AG08395 (cell line): ENCODE results near the gene ADRB1.

Source experiments
- DNase-seq: peaks from one replicate; pipeline ENCODE4 v3.0.0; 2012; ENCODE audit warnings: mixed read lengths, low spot score

Gene ADRB1

DNA sequence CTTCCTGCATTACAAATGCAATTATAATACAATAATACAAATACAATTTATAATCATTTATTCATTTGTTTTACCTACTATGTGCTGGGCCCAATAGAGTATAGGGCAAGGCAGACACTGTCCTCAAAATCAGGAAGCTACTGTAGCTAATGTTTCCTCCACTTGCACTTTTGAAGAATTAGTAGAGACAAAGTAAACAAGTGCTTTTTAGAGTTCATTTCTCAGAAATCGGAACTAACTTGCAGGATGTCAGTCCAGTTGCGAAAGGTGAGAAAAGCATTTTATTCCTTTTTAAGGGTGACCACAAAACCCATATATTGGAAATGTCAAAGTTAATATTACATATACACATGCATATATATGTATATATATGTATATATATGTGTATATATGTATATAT is 14.2 kb downstream of the ADRB1 start:
- DNase-seq, result no peak

DNA sequence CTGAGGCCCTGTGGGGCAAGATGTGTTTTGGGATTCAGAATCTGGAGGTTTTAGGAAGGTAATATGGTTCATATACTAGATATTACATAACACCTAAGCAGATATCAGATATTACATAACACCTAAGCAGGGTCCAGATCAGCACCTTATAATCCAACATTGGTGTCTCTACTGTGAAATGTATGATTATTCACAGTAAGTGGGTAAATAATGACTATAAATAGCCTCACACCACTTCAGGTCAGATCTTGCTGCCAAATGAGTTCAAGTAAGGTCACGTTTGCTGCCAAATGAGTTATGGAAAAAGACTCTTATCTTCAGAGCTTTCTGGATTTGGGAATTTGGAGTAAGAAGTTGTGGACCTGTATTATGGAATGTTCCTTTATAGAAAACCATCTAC is 14.6 kb downstream of the ADRB1 start:
- no peak for DNase-seq

DNA sequence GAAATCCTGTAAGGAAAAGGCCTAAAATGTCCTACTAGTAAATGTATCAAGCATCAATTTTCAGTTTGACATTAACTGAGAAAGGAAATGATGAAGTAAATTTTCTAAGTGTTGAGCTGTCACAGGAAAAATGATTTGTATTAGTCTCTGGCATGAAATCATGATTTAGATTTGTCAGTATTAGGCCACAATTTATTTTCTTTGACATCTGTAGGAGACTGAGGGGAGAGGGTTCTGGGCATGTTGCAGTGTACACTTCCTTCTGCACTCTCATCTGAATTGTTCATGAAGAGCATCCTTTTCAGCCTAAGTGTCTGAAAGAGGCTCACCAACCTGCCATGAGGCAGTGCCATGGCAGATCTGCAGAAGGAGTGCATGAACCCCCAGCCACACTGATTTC is 15.9 kb downstream of the ADRB1 start:
- DNase-seq, result no peak

DNA sequence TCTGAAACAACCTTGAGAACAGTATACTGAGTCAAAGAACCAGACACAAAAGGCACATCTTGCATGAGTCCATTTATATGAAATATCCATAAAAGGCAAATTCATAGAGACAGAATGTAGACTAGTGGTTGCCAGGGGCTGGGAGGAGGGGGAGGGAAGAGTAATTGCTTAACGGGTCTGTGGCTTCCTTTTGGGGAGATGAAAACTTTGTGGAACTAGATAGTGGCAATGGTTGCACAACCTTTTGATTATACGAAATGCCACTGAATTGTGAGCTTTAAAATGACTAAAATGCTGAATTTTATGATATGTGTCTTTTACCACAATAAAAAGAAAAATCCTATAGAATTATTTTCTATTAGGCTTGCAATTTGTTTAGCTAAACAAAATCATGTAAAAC is 16.8 kb downstream of the ADRB1 start:
- DNase-seq, result no peak

DNA sequence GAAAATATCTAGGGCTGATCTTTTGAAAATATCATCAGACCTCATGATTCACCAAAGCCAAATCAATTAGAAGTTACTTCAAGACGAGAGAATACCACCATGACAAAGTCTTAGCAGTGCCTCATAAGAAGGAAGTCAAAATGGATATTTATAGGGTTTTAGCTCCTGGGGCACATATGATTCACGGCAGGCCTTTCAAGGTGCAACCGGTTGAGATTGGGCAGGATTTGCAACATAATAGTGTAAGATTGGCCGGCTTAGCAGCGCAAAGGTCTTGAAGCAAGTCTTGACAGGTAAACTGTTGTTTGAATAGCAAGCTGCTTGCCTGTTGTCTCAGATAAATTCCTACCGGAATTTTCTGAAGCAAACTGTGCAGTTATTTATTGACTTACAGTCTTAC is 17.5 kb downstream of the ADRB1 start:
- DNase-seq, result no peak

DNA sequence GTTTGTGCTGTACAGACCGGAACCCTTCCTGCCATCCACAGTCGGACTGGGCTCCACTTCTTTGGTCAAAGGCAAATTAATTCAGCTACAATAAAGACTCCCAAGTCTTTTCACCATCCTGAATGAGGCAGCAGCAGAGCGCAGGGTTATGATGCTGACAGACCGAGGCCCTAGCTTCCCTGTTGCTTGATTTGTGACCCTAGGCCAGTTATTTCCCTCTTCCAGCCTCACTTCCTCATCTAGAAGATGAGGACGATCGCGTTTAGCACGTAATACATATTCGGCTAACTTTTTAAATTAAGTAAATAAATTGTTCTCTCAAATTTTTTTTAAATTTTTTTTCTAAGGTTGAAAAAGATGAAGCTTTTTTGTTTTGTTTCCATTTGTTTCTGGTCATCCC is 18.1 kb downstream of the ADRB1 start:
- no peak for DNase-seq

DNA sequence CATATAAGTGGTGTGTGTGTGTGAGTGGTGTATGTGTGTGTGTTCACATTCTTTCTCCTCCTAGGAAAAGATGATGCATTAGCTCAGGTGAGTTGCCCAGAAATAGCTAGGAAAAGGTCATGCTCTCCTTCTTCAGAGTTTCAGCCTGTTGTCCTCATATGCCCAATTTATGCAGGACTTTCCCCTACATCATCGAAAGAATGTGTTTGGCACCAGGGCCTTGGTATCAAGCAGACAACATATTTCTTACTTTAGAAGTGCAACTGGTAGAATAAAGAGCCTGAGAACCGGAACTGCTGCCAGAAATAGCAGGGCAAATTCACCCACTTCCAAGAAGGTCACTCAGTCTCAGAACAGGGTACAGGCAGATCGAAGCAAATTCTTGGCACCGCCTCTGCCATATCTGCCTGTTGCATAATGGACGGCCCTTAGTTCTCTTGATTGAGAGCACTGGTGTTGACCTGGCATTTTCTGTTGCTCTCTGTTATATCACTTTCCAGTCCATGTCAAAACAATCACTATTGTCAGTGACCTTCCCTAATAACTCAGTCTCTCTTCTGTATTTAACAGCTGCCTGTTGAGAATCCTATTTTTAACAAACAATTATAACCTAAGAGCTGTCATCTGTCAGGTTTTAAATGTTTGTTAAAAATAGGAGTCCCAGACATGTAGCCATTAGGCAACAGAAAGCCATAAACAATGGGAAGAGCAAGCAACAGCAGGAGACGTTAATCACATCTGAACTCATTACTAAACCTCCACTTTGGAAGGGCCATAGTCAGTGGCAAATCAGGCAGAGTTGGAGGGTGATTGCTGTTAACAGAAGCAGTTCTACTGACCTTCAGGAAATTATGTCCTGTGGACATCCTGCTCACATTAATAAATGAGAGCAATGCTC is 20.7 kb downstream of the ADRB1 start:
- DNase-seq, result no peak

DNA sequence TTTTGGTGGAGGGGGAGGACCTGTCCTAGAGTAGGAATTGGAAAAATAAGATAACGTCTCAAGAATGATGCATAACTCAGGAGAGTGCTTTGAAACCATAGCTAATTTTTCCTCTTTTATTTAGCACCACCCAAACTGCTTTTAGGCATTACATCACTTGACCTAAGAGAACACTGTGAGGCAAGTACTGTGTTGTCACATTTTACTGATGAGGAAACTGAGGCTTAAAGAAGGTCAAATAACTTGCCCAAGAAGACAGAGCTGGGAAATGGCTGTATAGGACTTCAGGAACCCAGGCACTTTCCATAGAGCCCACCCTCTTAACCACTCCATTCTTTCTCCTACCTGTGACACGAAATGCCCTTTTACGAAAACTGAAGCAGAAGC is 21.4 kb downstream of the ADRB1 start:
- DNase-seq, result no peak

DNA sequence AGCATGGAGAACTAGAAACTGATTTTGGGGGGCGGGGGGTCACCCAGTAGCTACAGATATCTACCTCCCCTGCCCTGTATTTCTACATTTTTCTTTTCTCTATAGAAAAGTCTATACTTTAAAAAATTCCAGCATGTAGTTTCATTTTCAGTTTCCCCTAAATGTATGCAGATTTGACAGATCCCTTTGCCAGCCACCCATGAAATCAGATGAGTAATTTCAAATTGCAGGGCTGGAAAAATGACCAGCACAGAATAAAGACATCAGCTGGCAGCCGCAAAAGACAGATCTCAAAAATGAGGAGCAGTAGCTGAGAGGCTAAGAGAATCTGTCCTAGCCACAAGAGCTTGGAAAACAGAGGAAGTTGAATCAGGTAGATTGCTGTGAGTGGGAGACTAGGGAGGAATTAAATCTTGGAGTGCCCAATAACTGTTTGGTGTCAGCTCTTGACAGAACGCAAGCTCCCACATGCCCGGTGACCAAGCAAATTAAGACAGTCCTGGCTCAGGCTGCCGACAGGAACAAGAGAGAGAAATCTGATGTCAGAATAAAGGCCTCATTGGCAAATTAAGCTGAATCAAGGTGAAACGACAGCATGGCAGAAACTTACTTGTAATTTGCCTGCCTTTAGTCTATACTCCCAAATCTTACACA is 24.5 kb downstream of the ADRB1 start:
- DNase-seq, result peak; percentile 35

DNA sequence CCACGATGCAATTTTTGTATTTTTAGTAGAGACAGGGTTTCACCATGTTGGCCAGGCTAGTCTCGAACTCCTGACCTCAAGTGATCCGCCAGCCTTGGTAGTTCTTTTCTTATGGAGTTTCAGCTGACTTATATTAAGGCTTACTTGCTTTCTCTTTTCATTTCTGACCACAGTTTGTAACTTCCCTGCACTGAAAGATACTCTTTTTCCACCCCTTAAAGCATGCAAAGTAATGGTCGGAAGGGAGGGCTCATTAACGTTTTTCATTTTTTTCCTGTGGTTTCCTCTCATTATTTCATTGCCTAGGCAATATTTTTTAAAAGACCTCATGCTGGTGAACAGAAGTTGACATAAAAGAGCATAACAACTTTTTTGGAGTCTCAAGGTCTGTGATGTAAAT is 27.0 kb downstream of the ADRB1 start:
- DNase-seq, result no peak

DNA sequence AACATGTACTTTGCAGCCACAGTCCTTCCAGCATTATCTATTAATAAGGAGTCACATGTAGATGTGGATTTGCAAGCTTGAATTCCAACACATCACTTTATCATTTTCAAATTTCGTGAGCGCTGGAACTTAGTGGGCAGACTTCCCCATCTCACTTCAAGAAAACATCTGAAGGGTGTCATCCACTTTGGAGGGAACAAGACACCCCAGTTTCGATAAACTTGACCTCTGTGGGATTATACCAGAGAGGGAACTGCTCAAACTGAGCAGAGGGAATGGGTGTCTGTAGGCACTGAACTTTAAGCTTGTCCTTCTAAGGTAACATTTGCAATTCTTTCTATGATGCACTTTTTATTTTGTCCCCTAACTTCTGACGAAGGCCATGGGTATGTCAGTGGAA is 27.5 kb downstream of the ADRB1 start:
- no peak for DNase-seq

DNA sequence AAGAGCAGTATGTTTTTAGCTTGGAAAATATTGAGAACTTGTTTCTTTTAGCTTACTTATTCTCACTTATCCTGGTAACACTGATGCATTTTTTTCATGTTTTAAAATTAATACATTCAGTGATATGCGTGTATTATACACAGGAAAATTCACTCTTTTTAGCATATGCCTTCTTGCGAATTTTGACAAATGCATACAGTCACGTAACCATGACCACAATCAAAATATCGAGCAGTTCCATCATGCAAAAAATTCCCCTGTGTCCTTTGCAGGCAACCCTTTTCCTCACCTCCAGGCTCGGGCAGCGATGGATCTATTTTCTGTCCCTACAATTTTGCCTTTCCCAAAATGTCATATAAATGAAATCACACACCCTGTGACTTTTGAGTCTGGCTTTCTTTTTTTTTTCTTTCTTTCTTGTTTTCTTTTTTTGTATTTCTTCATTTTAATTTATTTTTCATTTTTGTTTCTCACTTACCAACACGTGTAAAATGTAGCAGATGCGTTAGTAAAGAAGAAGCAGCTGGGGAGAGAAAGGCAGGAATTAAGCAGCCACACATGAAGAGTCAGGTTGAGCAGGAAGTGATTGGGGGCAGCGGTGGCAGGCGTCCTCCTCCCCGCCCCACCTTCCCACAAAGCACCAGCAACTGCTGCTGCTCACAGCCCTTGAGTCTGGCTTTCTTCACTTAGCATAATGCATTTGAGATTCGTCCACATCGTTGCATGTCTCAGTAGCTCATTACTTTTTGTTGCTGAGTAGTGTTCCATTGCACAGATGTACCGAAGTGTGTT is 29.9 kb downstream of the ADRB1 start:
- DNase-seq, result no peak

DNA sequence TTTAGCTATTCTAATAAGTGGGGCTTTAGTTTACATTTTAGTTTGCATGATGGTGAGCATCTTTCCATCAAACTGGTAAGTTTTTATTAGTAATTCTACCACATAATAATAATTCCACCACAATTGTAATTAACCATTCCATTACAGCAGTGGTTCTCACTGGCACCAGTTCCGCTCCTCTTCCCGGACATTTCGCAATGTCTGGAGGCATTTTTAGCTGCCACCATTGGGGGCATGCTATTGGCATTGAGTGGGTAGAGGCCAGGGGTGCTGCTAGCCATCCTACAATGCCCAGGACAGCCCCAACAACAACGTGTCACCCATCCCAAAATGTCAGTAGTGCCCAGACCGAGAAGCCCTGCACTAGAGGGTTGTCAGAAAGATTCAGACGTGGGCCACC is 31.4 kb downstream of the ADRB1 start:
- DNase-seq, result no peak

DNA sequence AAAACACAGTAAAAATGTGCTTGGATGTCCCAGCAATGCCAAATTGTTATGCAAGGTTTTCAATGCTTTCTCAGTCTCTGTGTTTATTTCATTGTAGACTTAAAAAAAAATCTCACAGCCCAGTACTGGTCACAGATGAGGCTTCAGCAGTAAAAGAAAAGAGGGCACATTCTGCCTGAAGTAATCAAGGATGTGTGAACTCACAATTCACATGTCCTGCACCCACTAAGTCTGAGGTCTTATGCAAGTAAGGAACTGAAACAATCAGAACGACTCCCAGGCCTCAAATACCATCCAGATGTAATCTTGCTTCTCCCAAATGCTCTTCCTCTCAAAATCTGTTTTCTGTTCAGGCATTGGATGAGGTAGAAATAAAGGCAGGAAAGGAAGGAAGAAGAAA is 33.7 kb downstream of the ADRB1 start:
- no peak for DNase-seq

DNA sequence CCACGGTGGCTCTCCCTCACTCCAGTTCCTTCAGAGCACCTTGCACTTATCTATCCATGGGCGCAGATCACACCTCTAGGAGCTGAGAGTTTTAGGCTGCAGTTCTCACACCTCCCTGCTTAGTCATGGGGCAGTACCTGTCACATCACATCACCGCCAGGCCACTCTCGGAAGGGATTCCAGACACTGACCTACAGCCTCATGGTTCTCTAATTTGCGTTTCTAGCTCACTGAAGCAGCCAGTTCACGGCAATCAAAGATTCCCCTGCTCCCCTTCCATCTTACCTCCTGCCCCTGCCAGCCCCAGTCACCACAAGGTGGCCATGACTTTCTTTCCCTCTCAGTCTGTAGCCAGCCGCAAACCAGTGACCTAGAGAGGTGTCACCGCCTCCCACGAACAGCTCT is 34.2 kb downstream of the ADRB1 start:
- no peak for DNase-seq

DNA sequence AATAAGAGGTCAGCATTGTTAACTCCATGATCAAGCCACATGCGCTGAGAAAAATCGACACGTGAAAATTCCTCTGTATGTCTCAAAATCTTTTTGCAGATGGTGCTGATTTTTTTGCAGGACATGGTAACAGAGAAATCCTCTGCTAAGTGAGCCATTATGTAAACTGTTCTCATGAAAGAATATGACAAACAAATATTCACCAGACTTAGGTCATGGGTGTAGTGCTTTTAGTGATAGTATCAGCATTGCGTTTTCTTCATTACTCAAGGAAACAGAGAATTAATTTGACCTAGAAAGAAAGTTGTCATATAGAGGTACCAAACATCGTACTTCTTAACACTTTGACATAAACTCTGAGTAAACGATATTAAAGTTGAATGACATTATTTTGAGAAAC is 34.7 kb downstream of the ADRB1 start:
- DNase-seq, result no peak

DNA sequence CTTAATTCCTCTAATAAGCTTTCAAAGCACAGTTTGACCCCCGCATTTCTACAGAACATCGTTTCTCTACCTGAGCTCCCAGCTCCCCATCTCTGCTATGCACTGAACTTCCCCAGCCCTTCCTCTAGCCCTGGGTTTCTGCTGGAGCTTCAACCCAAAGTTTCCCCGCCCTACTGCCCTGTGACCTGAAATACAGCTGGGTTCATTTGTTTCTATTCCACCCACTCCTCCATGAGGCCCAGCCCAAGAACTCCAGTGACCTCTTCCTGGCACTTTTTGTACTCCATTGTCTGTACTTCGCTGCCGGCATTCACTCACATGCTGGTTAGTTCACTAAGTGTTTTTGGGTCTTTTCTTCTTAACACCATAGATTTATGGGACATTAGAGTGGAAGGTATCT is 35.8 kb downstream of the ADRB1 start:
- no peak for DNase-seq

DNA sequence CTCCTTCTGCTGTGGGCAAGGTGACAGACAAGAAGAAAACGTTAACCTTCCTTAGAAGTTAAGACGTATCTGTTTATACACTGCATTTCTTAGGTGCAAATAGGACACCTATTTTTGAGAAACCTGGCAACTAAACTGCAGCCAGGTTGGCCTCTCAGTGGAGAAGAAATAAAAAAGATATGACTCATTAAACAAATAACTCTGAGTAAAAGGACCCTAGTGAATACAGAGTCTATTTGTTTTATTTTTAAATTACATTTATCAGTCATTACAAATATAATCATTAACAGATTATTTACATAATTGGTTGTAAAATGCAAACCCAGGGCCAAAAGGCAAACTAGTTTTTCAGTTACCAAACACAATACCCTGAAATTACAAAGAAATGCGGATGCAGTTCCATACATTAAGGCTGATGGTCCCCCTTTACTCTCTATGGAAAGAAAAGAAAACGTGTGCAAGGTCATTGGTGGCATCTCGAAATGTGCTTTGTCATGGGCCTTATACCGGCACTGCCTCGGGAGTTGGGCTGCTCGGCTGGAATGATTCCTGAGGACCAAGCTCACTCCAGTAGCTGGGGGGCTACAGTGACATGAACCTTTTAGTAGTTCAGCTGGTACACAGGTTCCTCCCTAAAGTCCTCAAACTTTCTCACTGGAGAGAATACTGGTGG is 38.4 kb downstream of the ADRB1 start:
- no peak for DNase-seq

DNA sequence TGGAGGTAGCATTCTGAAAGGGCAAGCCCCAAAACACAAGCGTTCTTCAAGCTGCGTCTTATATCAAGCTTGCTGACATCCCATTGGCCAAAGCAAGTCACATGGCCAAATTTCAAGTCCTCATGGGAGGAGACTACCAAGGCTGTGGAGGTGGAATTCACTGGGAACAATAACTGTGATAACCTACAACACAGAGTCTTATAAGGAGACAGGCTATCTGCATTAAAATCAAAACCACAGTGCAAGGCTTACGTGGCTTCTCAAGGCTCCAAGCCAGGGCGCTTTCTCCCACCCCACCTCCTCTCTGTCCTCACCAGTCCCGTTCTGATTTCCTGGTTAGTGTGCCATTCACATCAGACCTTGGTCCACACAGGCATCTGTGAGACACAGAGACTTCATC is 39.4 kb downstream of the ADRB1 start:
- DNase-seq, result no peak

DNA sequence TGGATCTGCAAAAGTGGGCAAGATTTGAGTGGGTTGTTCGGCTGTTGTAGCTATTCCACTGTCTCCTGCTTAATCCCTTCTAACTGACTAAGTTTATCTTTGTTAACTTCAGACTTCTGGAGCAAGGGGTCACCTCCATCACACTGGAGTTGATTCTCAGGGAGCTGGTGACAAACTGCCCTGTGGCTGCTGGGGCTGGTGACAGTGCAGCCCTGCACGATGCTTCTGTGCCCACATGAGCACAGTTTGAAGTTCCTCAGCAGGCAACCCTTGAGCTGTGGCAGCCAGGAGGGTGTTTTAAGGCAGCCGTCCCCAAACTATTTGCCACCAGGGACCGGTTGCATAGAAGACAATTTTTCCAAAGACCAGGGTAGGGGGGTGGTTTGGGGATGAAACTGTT is 40.5 kb downstream of the ADRB1 start:
- DNase-seq, result no peak

DNA sequence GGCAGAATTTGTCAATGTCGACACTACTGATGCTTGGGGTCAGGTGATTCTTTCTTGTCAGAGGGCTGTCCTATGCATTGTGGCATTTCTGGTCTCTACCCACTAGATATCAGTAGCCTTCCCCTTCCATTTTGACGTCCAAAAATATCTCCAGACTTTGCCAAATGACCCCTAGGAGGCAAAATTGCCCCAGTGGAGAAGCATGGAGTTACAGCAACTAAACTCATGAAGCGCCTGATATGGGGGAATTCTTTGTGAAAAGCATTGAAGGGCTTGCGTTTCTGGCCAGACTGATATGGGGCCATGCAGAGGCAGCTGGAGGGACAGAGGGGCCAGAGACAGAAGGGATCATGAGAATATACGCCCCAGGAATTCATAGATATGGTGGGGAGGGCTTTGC is 43.6 kb downstream of the ADRB1 start:
- no peak for DNase-seq

DNA sequence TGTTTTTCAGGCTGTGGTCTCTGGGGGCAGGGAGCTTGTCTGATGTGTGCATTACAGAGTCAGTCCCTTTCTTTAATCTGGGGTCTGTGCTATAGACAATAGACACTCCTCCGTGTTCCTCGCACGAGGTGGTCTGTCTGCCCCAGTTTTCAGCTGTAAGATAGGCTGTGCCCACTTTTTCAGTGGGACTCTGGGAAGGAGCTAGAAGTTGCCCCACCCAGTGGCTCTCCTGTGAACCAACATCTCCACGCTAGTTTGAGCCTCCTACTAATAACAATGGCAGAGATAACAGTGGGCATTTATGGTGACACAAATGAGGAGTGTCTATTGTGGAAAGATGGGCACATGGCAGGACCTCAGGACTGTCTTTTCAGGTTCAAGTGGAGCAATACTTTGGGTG is 44.0 kb downstream of the ADRB1 start:
- no peak for DNase-seq
